Measurements from ENCODE around the gene EFHD2. TPM values are rescaled to one million over a fixed set of nuclear protein-coding genes. Genes with fewer than 3 reads are reported as not detected.

The EFHD2 gene
- polyA plus RNA-seq: 2.5 and 7.2 TPM in 2 replicates

DNA sequence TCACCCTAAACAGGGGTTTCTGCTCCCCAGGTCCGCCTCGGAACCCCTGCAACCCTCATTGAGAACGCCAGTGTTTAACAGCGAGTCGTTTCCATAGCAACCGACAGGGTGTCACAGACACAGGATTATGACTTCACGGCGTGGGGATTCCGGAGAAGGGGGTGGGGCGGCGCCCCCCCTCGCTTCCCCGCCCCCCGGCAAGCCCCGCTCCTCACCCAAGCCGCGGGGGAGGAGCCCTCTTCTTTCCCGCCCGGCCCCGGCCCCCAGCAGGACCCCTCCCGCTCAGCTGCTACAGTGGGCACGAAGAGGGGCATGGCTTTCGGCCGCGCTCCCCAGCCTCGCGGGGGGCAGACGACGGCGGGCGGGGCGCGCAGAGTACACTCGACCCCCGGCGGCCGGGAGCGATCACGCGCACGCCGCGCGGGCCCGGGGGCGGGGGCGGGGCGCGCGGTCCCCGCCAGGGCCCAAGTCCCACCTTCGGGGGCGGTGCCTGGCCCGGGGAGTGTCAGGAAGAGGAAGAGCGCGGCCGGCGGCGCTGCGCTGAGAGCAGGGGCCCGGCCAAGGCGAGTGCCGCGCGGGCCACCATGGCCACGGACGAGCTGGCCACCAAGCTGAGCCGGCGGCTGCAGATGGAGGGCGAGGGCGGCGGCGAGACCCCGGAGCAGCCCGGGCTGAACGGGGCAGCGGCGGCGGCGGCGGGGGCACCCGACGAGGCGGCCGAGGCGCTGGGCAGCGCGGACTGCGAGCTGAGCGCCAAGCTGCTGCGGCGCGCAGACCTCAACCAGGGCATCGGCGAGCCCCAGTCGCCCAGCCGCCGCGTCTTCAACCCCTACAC is at the start of gene EFHD2:
EFHD2 (plus strand) TSS at position 501 of the 835 bp plus-strand sequence; CDS start at position 585, 84 bp downstream.

DNA sequence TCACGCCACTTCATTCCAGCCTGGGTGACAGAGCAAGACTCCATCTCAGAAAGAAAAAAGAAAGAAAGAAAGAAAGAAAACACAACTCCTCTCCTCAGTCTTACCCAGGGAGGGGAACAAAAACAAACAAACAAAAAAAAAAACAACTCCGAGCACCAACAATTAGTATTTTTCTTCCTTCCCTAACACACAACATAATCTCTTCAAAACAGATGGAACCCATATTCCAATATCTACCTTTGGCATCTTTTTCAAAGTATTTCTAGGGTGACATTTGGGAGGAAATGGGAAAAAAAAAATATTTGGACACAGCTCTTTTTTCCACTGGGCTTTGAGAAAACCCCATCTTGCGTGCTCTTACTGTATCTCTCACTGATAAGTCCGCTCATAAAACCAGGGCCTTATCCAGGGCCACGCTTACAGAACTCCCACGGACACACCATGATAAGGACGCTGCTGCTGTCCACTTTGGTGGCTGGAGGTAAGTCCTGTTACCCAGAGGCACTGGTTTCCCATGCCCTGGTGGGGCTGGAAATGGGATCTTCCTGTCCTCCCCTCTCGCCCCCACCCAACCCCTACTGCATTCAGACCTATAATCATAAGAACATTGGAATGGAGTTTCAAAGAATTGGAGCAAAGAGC is 46.7 kb downstream of the EFHD2 start, which contains the start of gene CELA2A:
CELA2A (plus strand) TSS at position 420 of the 642 bp plus-strand sequence; CDS start at position 442, 22 bp downstream.

DNA sequence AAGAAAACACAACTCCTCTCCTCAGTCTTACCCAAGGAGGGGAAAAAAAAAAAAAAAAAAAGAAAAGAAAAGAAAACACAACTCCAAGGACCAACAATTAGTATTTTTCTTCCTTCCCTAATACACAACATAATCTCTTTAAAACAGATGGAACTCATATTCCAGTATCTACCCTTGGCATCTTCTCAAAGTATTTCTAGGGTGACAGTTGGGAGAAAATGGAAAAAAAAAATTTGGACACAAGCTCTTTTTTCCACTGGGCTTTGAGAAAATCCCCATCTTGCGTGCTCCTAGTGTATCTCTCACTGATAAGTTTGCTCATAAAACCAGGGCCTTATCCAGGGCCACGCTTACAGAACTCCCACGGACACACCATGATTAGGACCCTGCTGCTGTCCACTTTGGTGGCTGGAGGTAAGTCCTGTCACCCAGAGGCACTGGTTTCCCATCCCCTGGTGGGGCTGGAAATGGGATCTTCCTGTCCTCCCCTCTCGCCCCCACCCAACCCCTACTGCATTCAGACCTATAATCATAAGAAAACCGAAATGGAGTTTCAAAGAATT is 66.1 kb downstream of the EFHD2 start, which contains the start of gene CELA2B:
CELA2B (plus strand) TSS at position 353 of the 563 bp plus-strand sequence; CDS start at position 375, 22 bp downstream.

Other genes starting within 250 kb of the EFHD2 start
- 2.8 TPM in 1 of 2 replicates, not detected in the other for gene FHAD1, start 162.7 kb upstream of the EFHD2 start, polyA plus RNA-seq
- gene CTRC, start 28.6 kb downstream of the EFHD2 start, polyA plus RNA-seq: not detected in 2 replicates
- gene CELA2A, start 46.8 kb downstream of the EFHD2 start, polyA plus RNA-seq: not detected in 2 replicates
- gene CELA2B, start 66.2 kb downstream of the EFHD2 start, polyA plus RNA-seq: not detected in 2 replicates
- 2.1 and 2.5 TPM in 2 replicates for gene CASP9, start 114.3 kb downstream of the EFHD2 start, polyA plus RNA-seq
- gene DNAJC16, start 117.0 kb downstream of the EFHD2 start, polyA plus RNA-seq: 22.4 and 60.2 TPM in 2 replicates
- 0.97 TPM in 1 of 2 replicates, not detected in the other for gene AGMAT, start 175.2 kb downstream of the EFHD2 start, polyA plus RNA-seq
- gene DDI2, start 207.6 kb downstream of the EFHD2 start, polyA plus RNA-seq: 2.0 and 3.1 TPM in 2 replicates